ENCODE data around the gene MYO6.

Gene MYO6

DNA sequence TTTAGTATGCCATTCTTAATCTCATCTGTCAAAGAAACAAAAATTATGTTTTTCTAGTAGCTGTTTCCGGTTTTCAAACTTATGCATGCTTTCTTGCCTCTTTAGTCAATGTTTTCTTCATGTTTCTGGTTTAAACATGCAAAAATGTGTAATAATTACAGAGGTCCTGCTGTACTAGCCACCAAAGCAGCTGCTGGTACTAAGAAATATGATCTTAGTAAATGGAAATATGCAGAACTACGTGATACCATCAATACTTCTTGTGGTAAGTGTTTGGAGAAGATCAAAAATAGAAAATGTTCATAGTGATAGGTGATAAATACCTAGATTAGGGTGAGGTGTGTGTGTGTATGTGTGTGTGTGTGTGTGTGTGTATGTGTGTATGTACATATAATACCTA lies 158.4 kb downstream of the MYO6 start:
- no peak for DNase-seq (ENCODE audit: low read depth in 2 of 2)
- TF ChIP-seq, protein P1, sequence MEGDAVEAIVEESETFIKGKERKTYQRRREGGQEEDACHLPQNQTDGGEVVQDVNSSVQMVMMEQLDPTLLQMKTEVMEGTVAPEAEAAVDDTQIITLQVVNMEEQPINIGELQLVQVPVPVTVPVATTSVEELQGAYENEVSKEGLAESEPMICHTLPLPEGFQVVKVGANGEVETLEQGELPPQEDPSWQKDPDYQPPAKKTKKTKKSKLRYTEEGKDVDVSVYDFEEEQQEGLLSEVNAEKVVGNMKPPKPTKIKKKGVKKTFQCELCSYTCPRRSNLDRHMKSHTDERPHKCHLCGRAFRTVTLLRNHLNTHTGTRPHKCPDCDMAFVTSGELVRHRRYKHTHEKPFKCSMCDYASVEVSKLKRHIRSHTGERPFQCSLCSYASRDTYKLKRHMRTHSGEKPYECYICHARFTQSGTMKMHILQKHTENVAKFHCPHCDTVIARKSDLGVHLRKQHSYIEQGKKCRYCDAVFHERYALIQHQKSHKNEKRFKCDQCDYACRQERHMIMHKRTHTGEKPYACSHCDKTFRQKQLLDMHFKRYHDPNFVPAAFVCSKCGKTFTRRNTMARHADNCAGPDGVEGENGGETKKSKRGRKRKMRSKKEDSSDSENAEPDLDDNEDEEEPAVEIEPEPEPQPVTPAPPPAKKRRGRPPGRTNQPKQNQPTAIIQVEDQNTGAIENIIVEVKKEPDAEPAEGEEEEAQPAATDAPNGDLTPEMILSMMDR (IDR thresholded peaks at IDR 0.05; ENCODE audit: low read depth, low read length): no peak
- no peak overlapping the region for H3K4me3 ChIP-seq (replicated peaks in 1 of 2; ENCODE audit: low read depth in 2 of 2, low read length in 2 of 2)

GRCh38 chr6:75913040-75913439 lies 164.0 kb downstream of the MYO6 start:
- no peak overlapping the region for H3K4me3 ChIP-seq (replicated peaks in 1 of 2; ENCODE audit: low read depth in 2 of 2, low read length in 2 of 2)
- no peak for DNase-seq (ENCODE audit: low read depth in 2 of 2)
- TF ChIP-seq, protein P1 (IDR thresholded peaks at IDR 0.05; ENCODE audit: low read depth, low read length): no peak

DNA sequence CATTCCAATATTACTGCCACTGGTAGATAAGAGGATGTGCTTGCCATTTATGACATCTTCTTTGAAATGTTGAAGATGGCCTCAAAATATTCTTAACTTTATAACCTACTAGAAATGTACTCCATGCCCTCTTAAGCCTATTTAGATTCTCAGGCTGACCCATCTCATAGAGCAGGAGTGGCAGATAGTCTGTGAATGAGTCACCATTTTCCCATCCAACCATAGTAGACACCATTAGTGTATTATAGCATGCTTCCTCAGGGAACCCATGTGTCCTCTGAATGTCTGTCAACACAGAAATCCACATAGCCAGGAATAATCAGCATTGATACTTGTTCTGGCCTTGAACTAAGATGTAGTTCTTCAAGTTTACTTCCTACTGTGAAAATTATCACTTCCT lies 173.2 kb downstream of the MYO6 start:
- TF ChIP-seq, protein P1 (IDR thresholded peaks at IDR 0.05; ENCODE audit: low read depth, low read length): no peak
- no peak overlapping the region for H3K4me3 ChIP-seq (replicated peaks in 1 of 2; ENCODE audit: low read depth in 2 of 2, low read length in 2 of 2)
- peak in 1 of 2 donors; percentile 46 for DNase-seq (ENCODE audit: low read depth in 2 of 2)

GRCh38 chr6:75926293-75927168 lies 177.5 kb downstream of the MYO6 start:
- no peak for DNase-seq (ENCODE audit: low read depth in 2 of 2)
- no peak overlapping the region for H3K4me3 ChIP-seq (replicated peaks in 1 of 2; ENCODE audit: low read depth in 2 of 2, low read length in 2 of 2)
- TF ChIP-seq, protein P1 (IDR thresholded peaks at IDR 0.05; ENCODE audit: low read depth, low read length): no peak

DNA sequence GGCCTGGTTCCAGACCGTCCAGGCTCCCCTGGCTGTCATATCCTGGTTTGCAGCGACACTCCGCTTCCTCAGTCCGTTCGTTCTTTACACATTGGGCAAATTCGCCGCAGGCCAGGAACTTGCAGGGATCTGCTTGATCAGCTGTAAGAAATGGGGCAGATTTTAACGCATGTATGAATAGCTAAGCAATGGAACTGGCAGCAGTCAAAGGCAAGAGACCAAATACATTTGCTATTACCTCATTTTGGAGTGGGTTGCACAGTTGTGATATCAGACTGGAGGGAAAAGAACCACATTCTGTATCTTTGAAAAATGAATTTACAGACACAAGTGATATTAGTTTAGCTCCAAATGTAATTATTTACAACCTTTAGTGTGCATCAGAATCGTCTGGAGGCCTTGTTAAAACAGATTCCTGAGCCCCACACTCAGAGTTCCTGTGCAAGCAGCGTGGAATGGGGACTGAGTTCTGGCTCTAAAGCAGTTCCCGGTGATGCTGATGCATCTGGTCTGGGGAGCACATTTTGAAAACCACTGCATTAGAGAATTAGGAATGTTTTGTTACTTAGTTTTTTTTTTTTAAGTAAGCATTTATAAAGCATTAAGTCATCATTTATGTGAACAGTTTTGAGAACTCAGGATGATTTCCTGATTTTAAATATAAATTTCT lies 182.1 kb downstream of the MYO6 start:
- H3K4me3 ChIP-seq (replicated peaks in 1 of 2; ENCODE audit: low read depth in 2 of 2, low read length in 2 of 2): no peak overlapping the region
- peak in 1 of 2 donors; percentile 5 for DNase-seq (ENCODE audit: low read depth in 2 of 2)
- TF ChIP-seq, protein P1 (IDR thresholded peaks at IDR 0.05; ENCODE audit: low read depth, low read length): no peak

GRCh38 chr6:75932067-75932466 lies 183.0 kb downstream of the MYO6 start:
- TF ChIP-seq, protein P1 (IDR thresholded peaks at IDR 0.05; ENCODE audit: low read depth, low read length): peak; percentile 60
- DNase-seq (ENCODE audit: low read depth in 2 of 2): peak; percentile 19 to 34
- H3K4me3 ChIP-seq (replicated peaks in 1 of 2; ENCODE audit: low read depth in 2 of 2, low read length in 2 of 2): no peak overlapping the region
